ENCODE data around the gene DRC3. TPM values are rescaled to one million over a fixed set of nuclear protein-coding genes. Genes with fewer than 3 reads are reported as not detected.

Gene DRC3
- total and polyA plus RNA-seq, 7 donors, result 0.39 to 1.8 (median 0.69) TPM

DNA sequence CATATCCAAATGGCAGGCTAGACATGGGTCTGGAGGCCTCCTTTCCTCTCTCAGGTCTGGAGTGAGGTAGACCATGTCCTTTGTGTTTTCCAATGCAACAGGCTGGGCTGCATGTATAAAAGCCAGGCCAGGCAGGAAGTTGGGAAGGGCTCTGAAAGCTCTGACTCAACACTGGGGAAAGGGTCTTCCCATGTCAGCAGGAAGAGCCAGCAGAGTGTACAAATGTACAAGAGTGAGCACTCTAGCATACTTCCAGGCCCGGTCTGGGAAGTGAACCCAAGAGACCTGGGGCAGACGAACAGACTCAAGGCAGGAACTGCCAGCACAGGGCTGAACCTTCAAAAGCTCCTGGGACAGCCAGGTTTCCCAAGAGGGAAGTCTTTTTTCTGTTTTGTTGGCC is 59.3 kb downstream of the DRC3 start:
- H3K4me1 ChIP-seq, result peaks cover 43% of the 10 kb centered on the region
- peak overlapping the region; percentile 43 for H3K27ac ChIP-seq
- no peak for DNase-seq
- peak in 1 of 4 donors; percentile 10 for ATAC-seq
- no peak overlapping the region for H3K4me3 ChIP-seq
- no peaks in the 10 kb centered on the region for H3K27me3 ChIP-seq (ENCODE audit: insufficient read depth in 3 of 3, low read length in 2 of 3)
- intact Hi-C loops (cut with DNase I), result loop anchor here (2.0 to 10.0 kb wide), 10 partner anchors 40 to 347 kb away; partner anchors contain the start of genes DRC3 (in 1 of the 2), RAI1 (in 1 of the 2) and TOM1L2 (in 1 of the 2)
- no peaks in the 10 kb centered on the region for H3K9me3 ChIP-seq
- 39 to 63% (median 41%) methylated on average over 2 of the region's 2 CpGs for WGBS, 3 donors
- H3K36me3 ChIP-seq (ENCODE audit: insufficient read depth in 1 of 2, low read depth in 1 of 2), result no peaks in the 10 kb centered on the region
- TF ChIP-seq, protein P1, sequence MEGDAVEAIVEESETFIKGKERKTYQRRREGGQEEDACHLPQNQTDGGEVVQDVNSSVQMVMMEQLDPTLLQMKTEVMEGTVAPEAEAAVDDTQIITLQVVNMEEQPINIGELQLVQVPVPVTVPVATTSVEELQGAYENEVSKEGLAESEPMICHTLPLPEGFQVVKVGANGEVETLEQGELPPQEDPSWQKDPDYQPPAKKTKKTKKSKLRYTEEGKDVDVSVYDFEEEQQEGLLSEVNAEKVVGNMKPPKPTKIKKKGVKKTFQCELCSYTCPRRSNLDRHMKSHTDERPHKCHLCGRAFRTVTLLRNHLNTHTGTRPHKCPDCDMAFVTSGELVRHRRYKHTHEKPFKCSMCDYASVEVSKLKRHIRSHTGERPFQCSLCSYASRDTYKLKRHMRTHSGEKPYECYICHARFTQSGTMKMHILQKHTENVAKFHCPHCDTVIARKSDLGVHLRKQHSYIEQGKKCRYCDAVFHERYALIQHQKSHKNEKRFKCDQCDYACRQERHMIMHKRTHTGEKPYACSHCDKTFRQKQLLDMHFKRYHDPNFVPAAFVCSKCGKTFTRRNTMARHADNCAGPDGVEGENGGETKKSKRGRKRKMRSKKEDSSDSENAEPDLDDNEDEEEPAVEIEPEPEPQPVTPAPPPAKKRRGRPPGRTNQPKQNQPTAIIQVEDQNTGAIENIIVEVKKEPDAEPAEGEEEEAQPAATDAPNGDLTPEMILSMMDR (IDR thresholded peaks at IDR 0.05), result no peak

- intact Hi-C loops (cut with DNase I), result loop anchor here (2.0 to 10.0 kb wide), 11 partner anchors 41 to 353 kb away; partner anchors contain the start of genes RAI1 (in 2 of the 2), DRC3 (in 1 of the 2) and TOM1L2 (in 1 of the 2)
- Histone ChIP-seq H3K36me3 (ENCODE audit: insufficient read depth in 1 of 2, low read depth in 1 of 2) (no peaks in the 10 kb centered on the region), H3K4me1 (peaks cover 30% of the 10 kb centered on the region), H3K27me3 (ENCODE audit: insufficient read depth in 3 of 3, low read length in 2 of 3) (no peaks in the 10 kb centered on the region), H3K9me3 (no peaks in the 10 kb centered on the region), H3K4me3 (no peak overlapping the region), H3K27ac (peak overlapping the region; percentile 43)
- TF ChIP-seq, protein P1 (IDR thresholded peaks at IDR 0.05), result peak; percentile 66
- DNase-seq (no peak), ATAC-seq (peak; percentile 85 to 89 (median 88))
- 23 to 38% (median 24%) methylated on average over 5 of the region's 5 CpGs for WGBS, 3 donors
Measured at GRCh38 chr17:18033442-18034099, 60.9 kb downstream of the DRC3 start.

DNA sequence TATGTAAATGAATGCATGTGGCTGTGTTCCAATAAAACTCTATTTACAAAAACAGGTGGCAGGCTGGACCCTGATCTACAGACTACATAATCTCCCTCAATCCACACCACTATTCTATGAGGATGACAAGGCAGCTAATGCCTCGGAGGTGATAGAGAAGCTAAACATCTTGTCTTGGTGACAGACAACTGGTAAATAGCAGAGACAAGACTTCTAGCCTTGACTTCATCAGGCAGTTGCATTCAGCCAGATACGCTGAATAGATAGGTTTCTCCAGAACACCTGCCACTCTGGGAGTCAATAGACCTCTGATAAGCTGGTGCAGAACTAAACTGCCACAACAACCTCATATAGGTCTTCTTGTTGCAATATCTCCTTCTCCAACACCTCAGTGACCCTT is 63.0 kb downstream of the DRC3 start:
- Histone ChIP-seq H3K4me1 (peaks cover 28% of the 10 kb centered on the region), H3K36me3 (ENCODE audit: insufficient read depth in 1 of 2, low read depth in 1 of 2) (no peaks in the 10 kb centered on the region), H3K4me3 (no peak overlapping the region), H3K9me3 (no peaks in the 10 kb centered on the region), H3K27me3 (ENCODE audit: insufficient read depth in 3 of 3, low read length in 2 of 3) (no peaks in the 10 kb centered on the region), H3K27ac (no peak overlapping the region)
- DNase-seq (no peak), ATAC-seq (no peak)
- intact Hi-C loops (cut with DNase I), result loop anchor here (2.0 to 10.0 kb wide), 6 partner anchors 111 to 355 kb away; partner anchors contain the start of gene RAI1 (in 2 of the 2)
- WGBS, 3 donors, result 70 to 78% (median 75%) methylated on average over 2 of the region's 2 CpGs
- TF ChIP-seq, protein P1 (IDR thresholded peaks at IDR 0.05), result no peak

DNA sequence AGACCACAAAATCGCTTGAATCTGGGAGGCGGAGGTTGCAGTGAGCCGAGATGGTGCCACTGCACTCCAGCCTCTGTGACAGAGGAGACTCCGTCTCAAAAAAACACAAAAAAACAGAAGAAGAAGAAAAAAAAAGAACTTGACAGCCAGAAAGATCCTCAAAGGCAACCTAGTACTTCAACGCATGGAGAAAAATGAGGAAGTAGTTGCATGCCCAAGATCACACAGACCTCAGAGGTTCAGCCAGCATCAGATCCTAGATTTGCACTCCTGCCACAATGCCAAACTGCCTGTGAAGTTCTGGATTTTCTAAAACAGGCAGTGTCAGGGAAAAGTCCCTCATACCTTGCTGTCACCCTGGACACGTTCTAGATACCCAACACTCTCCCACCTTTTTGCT is 64.8 kb downstream of the DRC3 start:
- TF ChIP-seq, protein P1 (IDR thresholded peaks at IDR 0.05), result no peak
- Histone ChIP-seq H3K4me3 (no peak overlapping the region), H3K4me1 (peaks cover 36% of the 10 kb centered on the region), H3K27ac (no peak overlapping the region), H3K36me3 (ENCODE audit: insufficient read depth in 1 of 2, low read depth in 1 of 2) (no peaks in the 10 kb centered on the region), H3K9me3 (no peaks in the 10 kb centered on the region), H3K27me3 (ENCODE audit: insufficient read depth in 3 of 3, low read length in 2 of 3) (no peaks in the 10 kb centered on the region)
- DNase-seq (no peak), ATAC-seq (no peak)
- 73 to 90% (median 82%) methylated on average over 6 of the region's 6 CpGs for WGBS, 3 donors
- intact Hi-C loops (cut with DNase I), result loop anchor here (5.0 to 10.0 kb wide), 5 partner anchors 113 to 353 kb away; partner anchors contain the start of gene RAI1 (in 1 of the 2)
